IMR-90 (cell line): ENCODE results near the gene CDK11A. TPM values are rescaled to one million over a fixed set of nuclear protein-coding genes. Genes with fewer than 3 reads are reported as not detected.

Experiments used
- ATAC-seq: fragments of 200-7000 bp; cut with Tn5 transposase; 2 replicates; pipeline ENCODE4 v1.9.1; 2020; ENCODE audit warnings: low read depth, mild to moderate bottlenecking, moderate library complexity
- BruUV-seq: library from RNA; stranded (reverse); fragments of 400-500 nt; replicated peaks from 2 replicates; lab custom pipeline; 2021; lab: Mats Ljungman, UMichigan
- CTCF ChIA-PET: fragments of 300-600 bp; formaldehyde crosslinking; extraction: SDS; loops from one replicate; lab custom pipeline; 2021; ENCODE audit warnings: antibody characterized with exemption; lab: Yijun Ruan, JAX
- POLR2A ChIA-PET: fragments of 300-600 bp; sonication (Branson Sonifier 250); formaldehyde crosslinking; loops from one replicate; lab custom pipeline; 2022; ENCODE audit warnings: antibody characterized with exemption; ENCODE audit not compliant: unreplicated experiment; lab: Charles Lee
- DNase-seq: peaks from one replicate; pipeline ENCODE4 v3.0.0; 2013
- H2AFZ ChIP-seq: replicated peaks from 2 replicates; pipeline ENCODE3; 2013; ENCODE audit warnings: low read length, mild to moderate bottlenecking; ENCODE audit not compliant: poor library complexity
- H2AK5ac ChIP-seq: 2 replicates; pipeline ENCODE4 v1.6.1; 2013; ENCODE audit warnings: low read depth, low read length, inconsistent platforms
- H2AK9ac ChIP-seq: replicated peaks from 2 replicates; pipeline ENCODE3; 2013; ENCODE audit warnings: mild to moderate bottlenecking, low read depth, low read length, moderate library complexity; ENCODE audit not compliant: poor library complexity
- H2BK120ac ChIP-seq: 2 replicates; pipeline ENCODE4 v1.6.1; 2013; ENCODE audit warnings: low read depth, low read length, inconsistent platforms
- H2BK15ac ChIP-seq: 3 replicates; pipeline ENCODE4 v1.6.1; 2013; ENCODE audit warnings: low read depth, low read length, inconsistent platforms
- H2BK20ac ChIP-seq: 2 replicates; pipeline ENCODE4 v1.6.1; 2013; ENCODE audit warnings: low read depth, mild to moderate bottlenecking, inconsistent platforms, low read length, moderate library complexity
- H2BK5ac ChIP-seq: 2 replicates; pipeline ENCODE4 v1.6.1; 2013; ENCODE audit warnings: mild to moderate bottlenecking, low read depth, low read length, inconsistent platforms; ENCODE audit not compliant: poor library complexity, severe bottlenecking
- H3K14ac ChIP-seq: replicated peaks from 2 replicates; pipeline ENCODE4 v1.6.1; 2013; ENCODE audit warnings: low read depth, low read length, inconsistent platforms
- H3K18ac ChIP-seq: 2 replicates; pipeline ENCODE4 v1.6.1; 2013; ENCODE audit warnings: low read depth, low read length, control low read depth
- H3K23ac ChIP-seq: 2 replicates; pipeline ENCODE4 v1.6.1; 2013; ENCODE audit warnings: low read depth, low read length, inconsistent platforms
- H3K27ac ChIP-seq: 2 replicates; pipeline ENCODE4 v1.5.1; 2013; ENCODE audit warnings: mild to moderate bottlenecking, control low read depth, low read length; ENCODE audit not compliant: insufficient read depth
- H3K27me3 ChIP-seq: 2 replicates; pipeline ENCODE4 v1.6.1; 2013; ENCODE audit warnings: low read length; ENCODE audit not compliant: control insufficient read depth, insufficient read depth
- H3K36me3 ChIP-seq: 2 replicates; pipeline ENCODE4 v1.6.1; 2013; ENCODE audit warnings: low read length, mixed read lengths; ENCODE audit not compliant: control insufficient read depth, insufficient read depth
- H3K4ac ChIP-seq: 2 replicates; pipeline ENCODE4 v1.6.1; 2013; ENCODE audit warnings: low read depth, low read length, inconsistent platforms
- H3K4me1 ChIP-seq: 2 replicates; pipeline ENCODE4 v1.6.1; 2013; ENCODE audit warnings: low read length, mixed read lengths; ENCODE audit not compliant: control insufficient read depth, insufficient read depth
- H3K4me2 ChIP-seq: 2 replicates; pipeline ENCODE4 v1.6.1; 2013; ENCODE audit warnings: low read depth, mild to moderate bottlenecking, control low read depth, low read length, moderate library complexity
- H3K4me3 ChIP-seq: 2 replicates; pipeline ENCODE4 v1.5.1; 2013; ENCODE audit warnings: low read depth, mild to moderate bottlenecking, control low read depth, low read length, moderate library complexity; ENCODE audit not compliant: insufficient read depth
- H3K56ac ChIP-seq: 2 replicates; pipeline ENCODE4 v1.6.1; 2013; ENCODE audit warnings: low read length, inconsistent platforms; ENCODE audit not compliant: insufficient read depth; ENCODE audit errors: extremely low read depth
- H3K79me1 ChIP-seq, 2 experiments: 2 replicates each; pipeline ENCODE4 v1.6.1; 2013; ENCODE audit warnings: low read length in 2 of 2, inconsistent platforms in 1 of 2, low read depth in 1 of 2
- H3K9ac ChIP-seq: 2 replicates; pipeline ENCODE4 v1.6.1; 2013; ENCODE audit warnings: low read depth, low read length, control low read depth
- H3K9me1 ChIP-seq: 2 replicates; pipeline ENCODE4 v1.6.1; 2013; ENCODE audit warnings: low read length, inconsistent platforms; ENCODE audit not compliant: insufficient read depth
- H3K9me3 ChIP-seq: 2 replicates; pipeline ENCODE4 v1.6.1; 2013; ENCODE audit warnings: low read length; ENCODE audit not compliant: control insufficient read depth, insufficient read depth
- H4K20me1 ChIP-seq: 2 replicates; pipeline ENCODE4 v1.6.1; 2013; ENCODE audit warnings: low read length, inconsistent platforms; ENCODE audit not compliant: insufficient read depth
- H4K5ac ChIP-seq: 2 replicates; pipeline ENCODE4 v1.6.1; 2013; ENCODE audit warnings: mild to moderate bottlenecking, low read depth, low read length, control low read depth
- H4K8ac ChIP-seq, 2 experiments: 2 replicates each; pipeline ENCODE4 v1.6.1; 2013; ENCODE audit warnings: low read depth in 2 of 2, low read length in 2 of 2, control low read depth in 1 of 2, inconsistent platforms in 1 of 2
- H4K91ac ChIP-seq: 2 replicates; pipeline ENCODE4 v1.6.1; 2013; ENCODE audit warnings: low read depth, low read length, inconsistent platforms; ENCODE audit not compliant: insufficient read depth
- BHLHE40 ChIP-seq: fragments of 150-350 bp; IDR thresholded peaks from 2 replicates; pipeline ENCODE4 v1.6.1; 2016; ENCODE audit warnings: mild to moderate bottlenecking, low read depth, low read length
- CHD1 ChIP-seq: IDR thresholded peaks from 2 replicates; pipeline ENCODE4 v1.6.1; 2012; ENCODE audit warnings: low read depth, low read length, improper control_type of control experiment
- FOS ChIP-seq: fragments of 150-350 bp; IDR thresholded peaks from 2 replicates; pipeline ENCODE4 v1.6.1; 2016; ENCODE audit warnings: low read depth, low read length
- MAZ ChIP-seq: IDR thresholded peaks from 2 replicates; pipeline ENCODE4 v1.6.1; 2012; ENCODE audit warnings: low read depth, mild to moderate bottlenecking, low read length, improper control_type of control experiment, moderate library complexity, borderline replicate concordance
- NFE2L2 ChIP-seq: fragments of 150-350 bp; IDR thresholded peaks from 2 replicates; pipeline ENCODE4 v1.6.1; 2016; ENCODE audit warnings: low read depth, mild to moderate bottlenecking, low read length
- POLR2A ChIP-seq: IDR thresholded peaks from 2 replicates; pipeline ENCODE4 v1.6.1; 2012; ENCODE audit warnings: mild to moderate bottlenecking, low read depth, low read length
- RAD21 ChIP-seq: IDR thresholded peaks from 2 replicates; pipeline ENCODE4 v1.6.1; 2012; ENCODE audit warnings: low read length, improper control_type of control experiment
- RCOR1 ChIP-seq: IDR thresholded peaks from 2 replicates; pipeline ENCODE4 v1.6.1; 2012; ENCODE audit warnings: mild to moderate bottlenecking, low read length, improper control_type of control experiment; ENCODE audit not compliant: insufficient replicate concordance
- RFX5 ChIP-seq: IDR thresholded peaks from 2 replicates; pipeline ENCODE4 v1.8.0; 2012; ENCODE audit warnings: low read depth, mild to moderate bottlenecking, low read length, moderate library complexity
- SMC3 ChIP-seq: fragments of 150-350 bp; IDR thresholded peaks from 2 replicates; pipeline ENCODE4 v1.6.1; 2016; ENCODE audit warnings: low read depth, mild to moderate bottlenecking, antibody characterized with exemption, low read length, moderate library complexity
- WGBS, 2 experiments: methylation state at CpG; one replicate each; pipeline versions ENCODE4 v1.1.5 to v1.1.7; 2013; ENCODE audit warnings: missing lambda C conversion rate in 2 of 2; ENCODE audit not compliant: insufficient read length in 1 of 2; ENCODE audit errors: extremely low coverage in 2 of 2; 5-methylcytosine and 5-hydroxymethylcytosine counted together
- dilution Hi-C: fragments of 300-500 bp; cut with HindIII; formaldehyde crosslinking; loops from one replicate; pipeline ENCODE4 v1.14.3; 2018; ENCODE audit warnings: low sequenced_read_pairs; ENCODE audit not compliant: unreplicated experiment
- in situ Hi-C: fragments of 300-500 bp; cut with MboI; formaldehyde crosslinking; loops from 3 replicates; pipeline ENCODE4 v1.14.3; 2019; ENCODE audit warnings: low sequenced_read_pairs, inconsistent platforms, mixed read lengths
- intact Hi-C: fragments of 100-400 bp; cut with micrococcal nuclease; formaldehyde crosslinking; loops from 2 replicates; pipeline ENCODE4 v1.10.0; 2022
- polyA plus RNA-seq, 3 experiments: library from polyadenylated mRNA; depleted of rRNA; stranded (reverse); fragments of >200 nt; gene quantifications; 2 replicates each; pipeline ENCODE4 v1.2.3, GENCODE V29; 2012; ENCODE audit warnings: low replicate concordance in 1 of 3
- total RNA-seq: library from RNA; depleted of rRNA; stranded (reverse); fragments of >200 nt; gene quantifications from 2 replicates; pipeline ENCODE4 v1.2.3, GENCODE V29; 2012
- TF ChIP-seq, protein P1 (sequence below): fragments of 150-350 bp; IDR thresholded peaks from 2 replicates; pipeline ENCODE4 v1.6.1; 2017; ENCODE audit warnings: mild to moderate bottlenecking, antibody characterized with exemption, low read length, low read depth
- TF ChIP-seq, protein P2 (sequence below): conservative IDR thresholded peaks from 2 replicates; pipeline ENCODE4 v1.5.1; 2012; ENCODE audit warnings: mild to moderate bottlenecking, low read depth, low read length, improper control_type of control experiment
- TF ChIP-seq, protein P3 (sequence below): fragments of 150-350 bp; IDR thresholded peaks from 2 replicates; pipeline ENCODE4 v1.6.1; 2016; ENCODE audit warnings: low read depth, mild to moderate bottlenecking, low read length, moderate library complexity, borderline replicate concordance

CDK11A gene
- total and polyA plus RNA-seq, 2 of the 4 experiments (the other 2 are of a cell fraction) = 1.8 to 20.0 TPM

DNA sequence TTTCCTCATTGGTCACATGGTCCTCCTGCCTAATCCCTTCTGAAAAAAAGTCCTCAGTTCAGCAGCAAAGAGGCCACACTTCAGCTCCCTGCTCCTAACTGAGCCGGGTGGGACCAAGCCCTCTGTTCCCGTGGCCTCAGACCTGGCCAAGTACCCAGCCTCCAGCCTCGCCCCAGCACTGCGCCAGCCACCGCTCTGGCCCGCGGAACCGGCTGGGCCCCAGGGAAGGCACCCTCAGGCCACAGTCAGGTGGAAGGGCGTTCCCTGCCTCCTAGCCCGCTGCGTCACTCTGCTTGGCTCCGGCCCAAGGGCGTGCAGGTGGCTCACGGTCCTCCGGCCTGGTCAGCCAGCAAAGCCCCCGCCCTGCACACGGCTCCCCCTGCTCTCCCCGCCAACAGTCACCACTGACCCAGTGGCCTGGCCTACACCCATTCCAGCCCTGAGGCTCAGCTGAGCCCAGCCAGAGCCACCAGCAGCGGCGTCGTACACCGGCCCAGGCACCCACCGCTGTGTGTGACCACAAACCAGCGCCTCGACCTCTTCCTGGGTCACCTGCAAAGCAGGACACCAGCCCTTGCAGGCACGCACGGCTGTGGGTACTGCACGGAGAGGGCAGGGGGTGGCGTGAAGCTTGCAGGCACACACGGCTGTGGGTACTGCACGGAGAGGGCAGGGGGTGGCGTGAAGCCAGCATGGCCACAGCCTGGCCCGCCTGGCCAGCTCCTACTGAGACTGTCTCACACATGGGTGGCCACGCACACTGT, 34.7 kb upstream of the CDK11A start:
- ChIA-PET CTCF (no interaction called here), POLR2A (no interaction called here)
- in situ Hi-C loops (no loop called here), dilution Hi-C loops (no loop called here), intact Hi-C loops (no loop called here)
- Histone ChIP-seq H3K4me3 (no peak overlapping the region), H3K4me2 (no peak overlapping the region), H3K9ac (no peak overlapping the region), H2BK5ac (no peak overlapping the region), H2BK120ac (no peak overlapping the region), H3K9me1 (no peaks in the 10 kb centered on the region; the same call in 1 of the 2 replicates), H3K14ac (no peak overlapping the region), H3K23ac (no peak overlapping the region), H2BK15ac (no peak overlapping the region), H3K18ac (no peak overlapping the region), H2AFZ (no peak overlapping the region), H3K79me1 (peaks cover 10 to 33% of the 10 kb centered on the region in 2 experiments), H3K27me3 (no peaks in the 10 kb centered on the region), H3K4me1 (no peaks in the 10 kb centered on the region), H3K9me3 (no peaks in the 10 kb centered on the region), H4K91ac (no peak overlapping the region), H3K36me3 (peaks cover 62% of the 10 kb centered on the region), H2BK20ac (no peak overlapping the region), H4K20me1 (peaks cover 16% of the 10 kb centered on the region), H3K4ac (no peak overlapping the region), H2AK9ac (no peak overlapping the region), H3K56ac (no peak overlapping the region), H4K5ac (no peak overlapping the region), H4K8ac (no peak overlapping the region), H2AK5ac (no peak overlapping the region), H3K27ac (no peak overlapping the region)
- TF ChIP-seq, protein P1, sequence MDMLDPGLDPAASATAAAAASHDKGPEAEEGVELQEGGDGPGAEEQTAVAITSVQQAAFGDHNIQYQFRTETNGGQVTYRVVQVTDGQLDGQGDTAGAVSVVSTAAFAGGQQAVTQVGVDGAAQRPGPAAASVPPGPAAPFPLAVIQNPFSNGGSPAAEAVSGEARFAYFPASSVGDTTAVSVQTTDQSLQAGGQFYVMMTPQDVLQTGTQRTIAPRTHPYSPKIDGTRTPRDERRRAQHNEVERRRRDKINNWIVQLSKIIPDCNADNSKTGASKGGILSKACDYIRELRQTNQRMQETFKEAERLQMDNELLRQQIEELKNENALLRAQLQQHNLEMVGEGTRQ = no peak
- TF ChIP-seq SMC3 (no peak), FOS (no peak), CHD1 (no peak), BHLHE40 (no peak), MAZ (no peak), RFX5 (no peak), NFE2L2 (no peak), POLR2A (no peak), RCOR1 (no peak), RAD21 (no peak)
- TF ChIP-seq, protein P2, sequence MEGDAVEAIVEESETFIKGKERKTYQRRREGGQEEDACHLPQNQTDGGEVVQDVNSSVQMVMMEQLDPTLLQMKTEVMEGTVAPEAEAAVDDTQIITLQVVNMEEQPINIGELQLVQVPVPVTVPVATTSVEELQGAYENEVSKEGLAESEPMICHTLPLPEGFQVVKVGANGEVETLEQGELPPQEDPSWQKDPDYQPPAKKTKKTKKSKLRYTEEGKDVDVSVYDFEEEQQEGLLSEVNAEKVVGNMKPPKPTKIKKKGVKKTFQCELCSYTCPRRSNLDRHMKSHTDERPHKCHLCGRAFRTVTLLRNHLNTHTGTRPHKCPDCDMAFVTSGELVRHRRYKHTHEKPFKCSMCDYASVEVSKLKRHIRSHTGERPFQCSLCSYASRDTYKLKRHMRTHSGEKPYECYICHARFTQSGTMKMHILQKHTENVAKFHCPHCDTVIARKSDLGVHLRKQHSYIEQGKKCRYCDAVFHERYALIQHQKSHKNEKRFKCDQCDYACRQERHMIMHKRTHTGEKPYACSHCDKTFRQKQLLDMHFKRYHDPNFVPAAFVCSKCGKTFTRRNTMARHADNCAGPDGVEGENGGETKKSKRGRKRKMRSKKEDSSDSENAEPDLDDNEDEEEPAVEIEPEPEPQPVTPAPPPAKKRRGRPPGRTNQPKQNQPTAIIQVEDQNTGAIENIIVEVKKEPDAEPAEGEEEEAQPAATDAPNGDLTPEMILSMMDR = no peak
- TF ChIP-seq, protein P3, sequence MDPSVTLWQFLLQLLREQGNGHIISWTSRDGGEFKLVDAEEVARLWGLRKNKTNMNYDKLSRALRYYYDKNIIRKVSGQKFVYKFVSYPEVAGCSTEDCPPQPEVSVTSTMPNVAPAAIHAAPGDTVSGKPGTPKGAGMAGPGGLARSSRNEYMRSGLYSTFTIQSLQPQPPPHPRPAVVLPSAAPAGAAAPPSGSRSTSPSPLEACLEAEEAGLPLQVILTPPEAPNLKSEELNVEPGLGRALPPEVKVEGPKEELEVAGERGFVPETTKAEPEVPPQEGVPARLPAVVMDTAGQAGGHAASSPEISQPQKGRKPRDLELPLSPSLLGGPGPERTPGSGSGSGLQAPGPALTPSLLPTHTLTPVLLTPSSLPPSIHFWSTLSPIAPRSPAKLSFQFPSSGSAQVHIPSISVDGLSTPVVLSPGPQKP = no peak
- whole genome bisulfite sequencing, 2 experiments = 100% methylated on average over 10 of the region's 34 CpGs; no CpG with 5 or more reads in 1 of the 2 experiments
- no peak; the same call in 1 of the 2 replicates for ATAC-seq
- no TSS peak for BruUV-seq
- DNase-seq = no peak
